HG03460 (cell line): Measurements from ENCODE around the gene PRDM2.

Experiments
- ATAC-seq: cut with Tn5 transposase; IDR thresholded peaks from one replicate; pipeline ENCODE4 v1.9.1; 2021; ENCODE audit not compliant: unreplicated experiment

PRDM2 gene

GRCh38 chr1:13812456-13813397 is 112.7 kb downstream of the PRDM2 start:
- ATAC-seq, result no peak

DNA sequence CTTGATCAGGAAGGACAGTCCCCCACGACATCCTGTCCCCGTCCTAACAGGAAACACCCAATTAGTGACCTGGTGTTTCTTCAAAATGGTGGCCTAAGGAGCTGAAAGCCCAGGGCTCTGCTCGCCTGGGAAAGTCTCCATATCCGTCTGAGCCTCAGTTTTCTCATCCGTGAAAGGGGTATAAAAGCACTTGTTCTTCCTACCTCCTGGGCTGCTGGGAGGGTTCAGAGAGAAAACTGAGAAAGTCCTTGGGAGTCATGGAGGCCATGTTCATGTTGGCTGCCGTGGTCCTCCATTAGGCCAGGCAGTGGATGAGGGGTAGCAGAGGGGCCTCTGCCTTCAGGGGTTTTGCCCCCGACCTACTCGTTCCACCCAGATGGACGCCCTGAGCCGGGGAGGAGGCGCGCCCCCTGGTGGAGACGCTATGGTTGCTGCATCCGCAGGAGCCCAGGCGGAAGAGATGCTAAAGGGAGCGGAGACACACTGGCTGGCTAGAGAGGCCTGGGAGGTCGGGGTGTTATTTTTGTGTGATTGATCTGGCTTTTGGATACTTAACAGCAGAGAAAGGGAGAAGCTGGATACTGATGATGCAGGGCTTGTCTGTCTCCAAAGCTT is 113.5 kb downstream of the PRDM2 start:
- ATAC-seq, result no peak

DNA sequence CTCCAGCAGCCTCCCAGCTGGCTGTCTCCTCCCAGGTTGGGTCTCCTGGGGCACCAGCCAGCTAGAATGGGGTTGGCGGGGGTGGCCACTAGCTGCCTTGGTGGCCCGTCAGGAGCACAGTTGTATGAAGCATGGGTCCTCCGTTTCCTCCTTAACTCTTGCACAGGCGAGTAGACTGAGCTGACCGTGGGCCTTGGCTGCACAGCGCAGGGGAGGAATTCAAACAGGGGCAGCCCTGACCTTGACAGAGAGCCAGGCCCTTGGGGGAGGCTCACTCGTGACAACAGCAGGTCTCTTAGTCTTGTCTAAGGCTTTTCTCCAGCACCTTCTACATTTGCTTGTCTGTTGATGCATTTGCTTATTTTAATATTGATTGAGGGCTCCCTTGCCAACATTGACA is 114.1 kb downstream of the PRDM2 start:
- no peak for ATAC-seq

DNA sequence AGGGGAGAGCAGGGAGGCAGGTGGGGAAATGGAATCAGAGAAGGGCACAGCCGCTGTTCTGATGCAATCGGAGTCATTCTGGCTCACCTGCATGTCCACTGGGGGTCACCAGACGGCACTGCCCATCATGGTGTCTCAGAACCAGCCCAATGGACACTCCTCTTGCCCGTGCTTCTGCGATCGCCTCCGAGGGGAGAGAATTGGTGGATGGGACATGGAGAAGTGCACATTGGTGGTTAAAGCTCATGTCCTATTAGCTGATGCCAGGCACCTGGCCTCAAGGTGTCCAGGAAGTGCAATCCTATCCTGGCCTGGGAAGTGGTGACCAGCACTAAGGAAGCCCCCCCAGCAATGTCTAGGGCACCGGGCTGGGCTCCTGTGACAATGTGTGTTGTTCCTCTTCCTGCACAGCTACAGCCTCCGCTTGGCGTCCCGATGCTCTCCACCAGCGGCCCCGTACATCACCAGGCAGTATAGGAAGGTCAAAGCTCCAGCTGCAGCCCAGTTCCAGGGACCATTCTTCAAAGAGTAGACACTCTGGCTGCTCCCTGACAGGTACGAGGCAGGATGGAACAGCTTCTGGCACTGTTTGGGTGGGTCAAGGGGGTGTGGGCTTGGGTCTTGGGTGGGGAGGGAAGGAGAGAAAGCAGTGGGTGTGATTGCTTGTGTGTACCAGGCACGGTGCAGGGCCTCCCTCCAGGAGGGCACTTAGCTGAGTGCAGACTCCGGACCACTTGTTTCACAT is 116.2 kb downstream of the PRDM2 start:
- no peak for ATAC-seq

DNA sequence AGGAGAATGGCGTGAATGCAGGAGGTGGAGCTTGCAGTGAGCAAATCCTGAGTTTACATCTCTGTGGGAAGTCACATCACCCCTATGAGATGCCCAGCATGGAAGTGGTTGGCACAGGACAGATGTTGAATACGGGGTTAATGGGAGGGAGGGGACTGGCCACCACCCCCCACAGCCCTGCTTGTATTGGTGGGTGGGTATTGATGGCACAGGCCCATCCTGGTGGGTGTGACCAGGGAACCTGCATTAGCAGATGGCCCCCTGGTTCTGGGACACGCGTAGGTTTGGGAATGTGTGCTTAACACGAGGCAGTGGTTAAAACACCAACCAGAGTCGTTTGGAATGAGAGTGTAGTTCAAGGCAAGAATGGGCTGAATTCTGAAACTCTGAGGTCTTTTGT is 117.9 kb downstream of the PRDM2 start:
- ATAC-seq, result no peak

- ATAC-seq, result no peak
Observed at GRCh38 chr1:13818926-13819325, 118.9 kb downstream of the PRDM2 start.

DNA sequence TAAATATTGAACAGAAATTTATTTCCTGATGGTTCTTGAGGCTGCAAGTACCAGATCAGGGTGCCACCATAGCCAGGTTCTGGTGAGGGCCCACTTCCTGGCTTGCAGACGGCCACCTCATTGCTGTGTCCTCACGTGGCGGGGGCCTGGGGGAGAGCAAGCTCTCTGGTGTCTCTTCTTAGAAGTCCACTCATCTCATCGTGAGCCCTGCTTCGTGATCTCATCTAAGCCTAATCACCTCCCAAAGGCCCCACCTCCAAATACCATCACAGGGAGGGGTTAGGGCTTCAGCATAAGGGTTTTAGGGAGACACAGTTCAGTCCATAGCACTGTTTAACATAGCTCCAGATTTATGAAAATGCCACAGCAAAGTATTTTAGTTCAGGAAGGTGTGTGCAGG is 119.7 kb downstream of the PRDM2 start:
- ATAC-seq, result no peak

DNA sequence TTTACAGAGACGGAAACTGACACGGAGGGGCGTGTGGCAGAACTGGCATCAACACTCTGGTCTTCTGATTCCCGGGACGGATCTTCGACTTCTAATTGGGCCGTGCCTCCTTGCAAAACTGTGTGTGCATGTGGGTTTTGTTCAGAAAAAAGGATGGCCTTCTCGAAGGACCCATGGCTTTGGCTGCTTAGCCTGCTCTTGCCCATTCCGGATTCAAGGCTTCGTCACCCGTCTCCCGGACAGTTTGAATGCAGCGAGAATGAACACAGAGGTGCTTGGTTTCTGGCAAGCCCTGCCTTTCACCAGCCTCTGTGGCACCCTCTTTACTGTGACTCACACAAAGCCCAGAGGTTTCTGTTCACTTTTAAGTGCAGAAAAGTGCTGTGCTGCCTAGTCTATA is 120.1 kb downstream of the PRDM2 start:
- ATAC-seq, result no peak

DNA sequence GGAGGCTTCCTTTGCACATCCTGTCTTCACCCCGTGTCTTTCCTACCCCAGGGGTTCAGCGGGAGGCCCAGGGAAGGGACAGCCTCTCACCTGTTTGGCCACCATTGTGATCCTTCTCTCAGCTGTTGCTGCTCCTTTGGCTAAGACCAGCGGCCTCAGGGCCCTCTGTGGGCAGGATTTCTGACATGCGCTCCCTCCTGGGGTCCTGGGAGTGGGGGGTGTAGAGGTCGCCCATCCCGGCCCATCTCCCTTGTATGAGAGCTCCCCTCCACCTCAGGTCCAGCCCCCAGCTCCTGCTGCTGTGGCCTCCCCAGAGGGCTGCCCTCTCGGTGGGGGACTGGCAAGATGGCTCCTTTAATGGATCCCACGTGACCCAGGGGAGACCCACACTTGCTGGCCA is 120.5 kb downstream of the PRDM2 start:
- ATAC-seq, result no peak

DNA sequence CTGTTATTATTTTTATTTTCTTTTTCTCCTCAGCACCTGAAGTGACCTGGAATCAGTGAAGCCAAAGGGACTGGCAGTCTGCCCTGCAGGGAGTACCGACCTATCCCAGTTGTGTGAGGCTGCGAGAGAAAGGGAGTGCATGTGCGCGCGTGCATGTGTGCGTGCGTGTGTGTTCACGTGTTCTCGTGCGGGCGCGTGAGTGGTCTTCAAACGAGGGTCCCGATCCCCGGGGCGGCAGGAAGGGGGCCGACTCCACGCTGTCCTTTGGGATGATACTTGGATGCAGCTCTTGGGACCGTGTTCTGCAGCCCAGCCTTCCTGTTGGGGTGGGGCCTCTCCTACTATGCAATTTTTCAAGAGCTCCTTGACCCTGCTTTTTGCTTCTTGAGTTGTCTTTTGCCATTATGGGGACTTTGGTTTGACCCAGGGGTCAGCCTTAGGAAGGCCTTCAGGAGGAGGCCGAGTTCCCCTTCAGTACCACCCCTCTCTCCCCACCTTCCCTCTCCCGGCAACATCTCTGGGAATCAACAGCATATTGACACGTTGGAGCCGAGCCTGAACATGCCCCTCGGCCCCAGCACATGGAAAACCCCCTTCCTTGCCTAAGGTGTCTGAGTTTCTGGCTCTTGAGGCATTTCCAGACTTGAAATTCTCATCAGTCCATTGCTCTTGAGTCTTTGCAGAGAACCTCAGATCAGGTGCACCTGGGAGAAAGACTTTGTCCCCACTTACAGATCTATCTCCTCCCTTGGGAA is 123.3 kb downstream of the PRDM2 start:
- no peak for ATAC-seq

DNA sequence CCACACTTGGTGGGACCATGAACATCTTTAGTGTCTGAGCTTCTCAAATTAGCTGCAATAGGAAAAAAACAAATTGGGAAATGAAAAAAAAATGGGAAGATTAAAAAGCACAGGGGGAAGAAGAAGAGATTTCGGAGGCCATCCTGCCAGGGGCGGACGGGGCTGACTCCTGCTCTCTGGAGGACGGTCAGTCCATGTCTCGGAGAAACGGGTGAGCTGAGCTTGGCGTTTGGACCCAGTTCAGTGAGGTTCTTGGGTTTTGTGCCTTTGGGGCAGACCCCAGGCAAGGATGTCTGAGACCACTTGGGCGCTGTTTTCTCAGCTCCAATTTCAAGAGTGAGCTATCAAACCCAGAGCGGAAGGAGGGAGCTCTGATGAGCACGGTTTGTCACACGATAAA is 123.9 kb downstream of the PRDM2 start:
- ATAC-seq, result no peak

DNA sequence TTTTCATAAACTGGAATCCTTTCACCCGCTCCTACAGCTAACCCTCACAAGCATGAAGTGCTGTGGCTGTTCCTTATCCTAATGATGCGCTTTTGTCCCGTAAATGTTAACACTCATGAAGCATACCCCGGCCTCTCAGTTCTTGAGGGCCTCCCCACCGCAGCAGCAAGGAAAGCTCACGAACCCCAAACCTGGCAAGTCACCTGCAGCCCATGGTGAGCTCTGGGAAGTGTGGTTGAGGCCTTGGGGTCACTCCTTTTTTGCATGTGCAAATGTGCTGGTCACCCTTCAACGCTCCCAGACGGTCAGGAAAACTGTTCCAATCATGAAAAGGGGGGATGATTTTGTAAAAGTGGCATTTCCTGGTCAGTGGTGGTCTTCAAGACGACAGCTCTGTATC is 124.6 kb downstream of the PRDM2 start:
- no peak for ATAC-seq

GRCh38 chr1:13825033-13825432 is 125.0 kb downstream of the PRDM2 start:
- no peak for ATAC-seq

GRCh38 chr1:13826009-13826408 is 126.0 kb downstream of the PRDM2 start:
- no peak for ATAC-seq

GRCh38 chr1:13826591-13826990 is 126.6 kb downstream of the PRDM2 start:
- ATAC-seq, result no peak

GRCh38 chr1:13828454-13829151 is 128.6 kb downstream of the PRDM2 start:
- no peak for ATAC-seq

DNA sequence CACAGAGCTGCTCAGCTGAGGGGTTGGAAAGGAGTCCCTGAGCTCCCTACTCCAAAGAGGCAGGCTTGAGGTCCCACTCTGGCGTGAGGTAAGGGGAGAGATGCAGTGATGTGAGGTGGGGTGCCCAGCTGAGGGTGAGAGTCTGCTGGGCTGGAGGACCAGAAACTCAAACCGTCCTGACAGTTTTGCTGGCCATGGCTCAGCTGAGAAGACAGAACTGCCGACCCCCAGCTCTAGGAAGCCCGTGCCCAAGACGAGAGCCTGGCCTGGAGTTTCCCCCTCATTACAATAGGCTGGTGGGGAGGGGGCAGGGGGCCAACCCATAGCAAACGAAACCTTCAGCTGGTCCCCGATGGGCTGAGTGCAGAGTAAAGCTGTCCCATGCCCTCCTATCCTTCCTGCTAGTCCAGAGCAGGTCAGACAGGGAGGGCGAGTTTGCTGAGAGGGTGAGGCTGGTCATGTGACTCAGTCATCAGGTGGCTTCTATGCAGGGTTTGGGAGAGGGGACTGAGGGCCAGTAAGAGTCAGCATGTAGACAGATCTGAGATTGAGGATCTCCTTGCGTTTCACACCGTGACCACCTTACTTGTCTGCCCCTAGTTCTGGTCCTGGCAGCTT is 129.3 kb downstream of the PRDM2 start:
- no peak for ATAC-seq

- ATAC-seq, result no peak
Observed at GRCh38 chr1:13830170-13830569, 130.2 kb downstream of the PRDM2 start.

GRCh38 chr1:13830616-13831280 is 130.8 kb downstream of the PRDM2 start:
- no peak for ATAC-seq

- no peak for ATAC-seq
Observed at GRCh38 chr1:13832100-13832499, 132.1 kb downstream of the PRDM2 start.
